ENCODE data around the gene SLC1A4. TPM values are rescaled to one million over a fixed set of nuclear protein-coding genes. Genes with fewer than 3 reads are reported as not detected.

Gene SLC1A4
- total RNA-seq, 1 donor from 2014 or later: 45.9 TPM

- Histone ChIP-seq H2AFZ (ENCODE audit: low read depth, low read length) (no peak overlapping the region), H3K4me1 (ENCODE audit: insufficient read depth, low read length) (peaks cover 5% of the 10 kb centered on the region), H3K27ac (ENCODE audit: low read depth, low read length) (no peak overlapping the region), H3K27me3 (ENCODE audit: insufficient read depth, low read length) (peaks cover 14% of the 10 kb centered on the region), H3K9ac (ENCODE audit: low read length) (no peak overlapping the region), H3K79me2 (ENCODE audit: insufficient read depth, low read length) (no peaks in the 10 kb centered on the region), H3K9me3 (ENCODE audit: insufficient read depth, low read depth, low read length) (no peaks in the 10 kb centered on the region), H3K4me3 (ENCODE audit: insufficient read depth, low read depth, low read length) (no peak overlapping the region), H3K36me3 (ENCODE audit: insufficient read depth, low read length) (no peaks in the 10 kb centered on the region), H4K20me1 (ENCODE audit: insufficient read depth, low read length) (no peaks in the 10 kb centered on the region), H3K4me2 (ENCODE audit: low read length) (no peak overlapping the region)
- H3K36me3 Mint-ChIP-seq (ENCODE audit: low read depth, unreplicated experiment): no peaks in the 10 kb centered on the region
- FAIRE-seq: no peak
- H3K27ac Mint-ChIP-seq (ENCODE audit: unreplicated experiment): no peak overlapping the region
- peaks cover 31% of the 10 kb centered on the region for H3K27me3 Mint-ChIP-seq (ENCODE audit: low read depth, unreplicated experiment)
- H3K4me1 Mint-ChIP-seq (ENCODE audit: low read depth, unreplicated experiment): peaks cover 7% of the 10 kb centered on the region
- no peak overlapping the region for H3K4me3 Mint-ChIP-seq (ENCODE audit: unreplicated experiment)
- TF ChIP-seq, protein P1, sequence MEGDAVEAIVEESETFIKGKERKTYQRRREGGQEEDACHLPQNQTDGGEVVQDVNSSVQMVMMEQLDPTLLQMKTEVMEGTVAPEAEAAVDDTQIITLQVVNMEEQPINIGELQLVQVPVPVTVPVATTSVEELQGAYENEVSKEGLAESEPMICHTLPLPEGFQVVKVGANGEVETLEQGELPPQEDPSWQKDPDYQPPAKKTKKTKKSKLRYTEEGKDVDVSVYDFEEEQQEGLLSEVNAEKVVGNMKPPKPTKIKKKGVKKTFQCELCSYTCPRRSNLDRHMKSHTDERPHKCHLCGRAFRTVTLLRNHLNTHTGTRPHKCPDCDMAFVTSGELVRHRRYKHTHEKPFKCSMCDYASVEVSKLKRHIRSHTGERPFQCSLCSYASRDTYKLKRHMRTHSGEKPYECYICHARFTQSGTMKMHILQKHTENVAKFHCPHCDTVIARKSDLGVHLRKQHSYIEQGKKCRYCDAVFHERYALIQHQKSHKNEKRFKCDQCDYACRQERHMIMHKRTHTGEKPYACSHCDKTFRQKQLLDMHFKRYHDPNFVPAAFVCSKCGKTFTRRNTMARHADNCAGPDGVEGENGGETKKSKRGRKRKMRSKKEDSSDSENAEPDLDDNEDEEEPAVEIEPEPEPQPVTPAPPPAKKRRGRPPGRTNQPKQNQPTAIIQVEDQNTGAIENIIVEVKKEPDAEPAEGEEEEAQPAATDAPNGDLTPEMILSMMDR (IDR thresholded peaks at IDR 0.05; ENCODE audit: insufficient read depth, low read depth, low read length): no peak
- no peak for TF ChIP-seq EZH2 (IDR thresholded peaks at IDR 0.05; ENCODE audit: insufficient read depth, low read length)
- DNase-seq (ENCODE audit: low read depth): no peak
- H3K9me3 Mint-ChIP-seq (ENCODE audit: unreplicated experiment): peaks cover 2% of the 10 kb centered on the region
These were observed 47.4 kb upstream of the SLC1A4 start for GRCh38 chr2:64941801-64942200.

DNA sequence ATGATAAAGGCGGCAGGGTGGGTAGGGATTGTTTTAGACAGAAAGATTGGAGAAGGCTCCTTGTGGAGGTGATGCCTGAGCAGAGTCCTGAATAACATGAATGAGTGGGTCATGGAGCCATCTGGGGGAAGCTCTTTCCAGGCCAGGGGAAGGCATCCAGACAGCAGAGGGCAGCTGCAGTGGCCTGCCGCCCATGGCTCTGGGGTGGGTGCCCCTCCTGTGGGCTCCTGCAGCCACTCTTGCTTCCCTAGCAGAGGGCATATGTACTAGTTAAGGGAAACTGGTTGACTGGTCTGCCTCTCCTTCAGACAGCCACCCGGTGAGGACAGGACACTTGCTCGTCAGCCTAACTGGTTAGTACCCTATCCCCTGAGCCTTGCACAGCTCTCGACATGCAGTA lies 46.5 kb upstream of the SLC1A4 start:
- Mint-ChIP-seq H3K27ac (ENCODE audit: unreplicated experiment) (no peak overlapping the region), H3K36me3 (ENCODE audit: low read depth, unreplicated experiment) (no peaks in the 10 kb centered on the region), H3K27me3 (ENCODE audit: low read depth, unreplicated experiment) (peaks cover 29% of the 10 kb centered on the region), H3K4me1 (ENCODE audit: low read depth, unreplicated experiment) (peaks cover 7% of the 10 kb centered on the region), H3K4me3 (ENCODE audit: unreplicated experiment) (no peak overlapping the region), H3K9me3 (ENCODE audit: unreplicated experiment) (peaks cover 2% of the 10 kb centered on the region)
- DNase-seq (ENCODE audit: low read depth): no peak
- H3K27ac ChIP-seq (ENCODE audit: low read depth, low read length): no peak overlapping the region
- H3K4me2 ChIP-seq (ENCODE audit: low read length): no peak overlapping the region
- H4K20me1 ChIP-seq (ENCODE audit: insufficient read depth, low read length): no peaks in the 10 kb centered on the region
- H3K27me3 ChIP-seq (ENCODE audit: insufficient read depth, low read length): peaks cover 10% of the 10 kb centered on the region
- H2AFZ ChIP-seq (ENCODE audit: low read depth, low read length): no peak overlapping the region
- no peaks in the 10 kb centered on the region for H3K79me2 ChIP-seq (ENCODE audit: insufficient read depth, low read length)
- no peak overlapping the region for H3K4me3 ChIP-seq (ENCODE audit: insufficient read depth, low read depth, low read length)
- H3K4me1 ChIP-seq (ENCODE audit: insufficient read depth, low read length): peaks cover 5% of the 10 kb centered on the region
- TF ChIP-seq EZH2 (IDR thresholded peaks at IDR 0.05; ENCODE audit: insufficient read depth, low read length): no peak
- TF ChIP-seq, protein P1 (IDR thresholded peaks at IDR 0.05; ENCODE audit: insufficient read depth, low read depth, low read length): no peak
- H3K9me3 ChIP-seq (ENCODE audit: insufficient read depth, low read depth, low read length): no peaks in the 10 kb centered on the region
- H3K9ac ChIP-seq (ENCODE audit: low read length): no peak overlapping the region
- no peak for FAIRE-seq
- H3K36me3 ChIP-seq (ENCODE audit: insufficient read depth, low read length): no peaks in the 10 kb centered on the region

DNA sequence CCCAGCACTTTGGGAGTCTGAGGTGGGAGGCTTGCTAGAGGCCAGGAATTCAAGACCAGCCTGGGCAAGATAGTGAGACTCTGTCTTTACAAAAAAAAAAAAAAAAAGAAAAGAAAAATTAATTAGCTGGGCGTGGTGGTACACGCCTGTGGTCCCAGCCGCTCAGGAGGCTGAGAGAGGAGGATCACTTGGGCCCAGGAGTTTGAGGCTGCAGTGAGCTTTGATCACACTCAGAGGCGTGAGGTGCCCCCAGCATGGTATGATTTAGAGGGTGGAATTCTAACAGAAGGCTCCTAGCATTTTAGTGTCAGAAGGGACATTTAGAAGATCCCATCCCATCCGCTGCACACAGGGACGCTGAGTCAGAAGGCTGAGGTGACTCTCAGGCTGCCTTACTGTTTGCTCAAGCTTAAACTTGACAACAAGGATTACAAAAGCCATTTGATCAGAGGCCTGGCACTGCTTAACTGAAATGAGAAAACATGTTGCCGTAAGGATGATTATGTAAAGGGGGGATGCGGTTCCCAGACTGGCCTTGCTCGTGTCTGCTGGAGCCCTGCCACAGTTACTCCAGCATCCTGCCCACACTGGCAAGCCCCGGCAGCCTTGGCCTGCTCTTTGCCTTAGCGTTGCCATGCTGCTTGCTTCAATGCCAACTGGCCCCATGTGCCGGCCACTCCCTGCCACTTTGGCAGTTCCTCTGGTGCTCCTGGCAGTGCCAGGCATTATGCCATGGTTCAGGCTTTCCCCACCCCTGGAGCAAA lies 45.6 kb upstream of the SLC1A4 start:
- Mint-ChIP-seq H3K27ac (ENCODE audit: unreplicated experiment) (no peak overlapping the region), H3K27me3 (ENCODE audit: low read depth, unreplicated experiment) (peaks cover 28% of the 10 kb centered on the region), H3K36me3 (ENCODE audit: low read depth, unreplicated experiment) (no peaks in the 10 kb centered on the region), H3K4me3 (ENCODE audit: unreplicated experiment) (no peak overlapping the region), H3K9me3 (ENCODE audit: unreplicated experiment) (peaks cover 2% of the 10 kb centered on the region), H3K4me1 (ENCODE audit: low read depth, unreplicated experiment) (peaks cover 7% of the 10 kb centered on the region)
- Histone ChIP-seq H3K79me2 (ENCODE audit: insufficient read depth, low read length) (no peaks in the 10 kb centered on the region), H3K4me1 (ENCODE audit: insufficient read depth, low read length) (peaks cover 5% of the 10 kb centered on the region), H2AFZ (ENCODE audit: low read depth, low read length) (peak overlapping the region; percentile 9), H3K4me2 (ENCODE audit: low read length) (no peak overlapping the region), H3K36me3 (ENCODE audit: insufficient read depth, low read length) (no peaks in the 10 kb centered on the region), H3K27me3 (ENCODE audit: insufficient read depth, low read length) (peaks cover 7% of the 10 kb centered on the region), H3K4me3 (ENCODE audit: insufficient read depth, low read depth, low read length) (no peak overlapping the region), H3K27ac (ENCODE audit: low read depth, low read length) (no peak overlapping the region), H3K9me3 (ENCODE audit: insufficient read depth, low read depth, low read length) (no peaks in the 10 kb centered on the region), H4K20me1 (ENCODE audit: insufficient read depth, low read length) (no peaks in the 10 kb centered on the region), H3K9ac (ENCODE audit: low read length) (no peak overlapping the region)
- TF ChIP-seq, protein P1 (IDR thresholded peaks at IDR 0.05; ENCODE audit: insufficient read depth, low read depth, low read length): no peak
- no peak for TF ChIP-seq EZH2 (IDR thresholded peaks at IDR 0.05; ENCODE audit: insufficient read depth, low read length)
- peak; percentile 50 for DNase-seq (ENCODE audit: low read depth)
- FAIRE-seq: no peak
